ENCODE measurements around the gene ADAMTS5. TPM values are rescaled to one million over a fixed set of nuclear protein-coding genes. Genes with fewer than 3 reads are reported as not detected.
A peak's percentile ranks its signal among the peaks of the same experiment; 100 is the strongest.

ADAMTS5 gene
- total RNA-seq, 4 donors from 2014 or later, result 4.3 to 9.0 (median 7.4) TPM

DNA sequence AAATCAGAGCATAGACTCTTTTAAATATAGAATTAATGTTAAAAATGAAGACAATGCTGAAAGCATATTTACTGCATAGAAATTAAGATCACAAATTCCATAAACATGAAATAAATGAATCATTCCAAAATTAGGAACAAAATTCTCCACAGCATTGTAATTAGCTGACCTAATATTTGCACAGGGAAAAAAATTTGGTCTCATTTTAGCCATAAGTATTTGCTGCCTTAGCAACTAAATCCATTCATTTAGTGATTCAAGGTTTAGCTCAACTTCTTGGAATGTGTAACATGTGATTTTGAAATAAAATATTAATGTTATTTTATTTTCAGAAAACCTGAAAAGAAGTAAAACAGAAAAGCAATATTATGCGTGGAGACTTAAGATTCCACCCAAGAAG is 25.5 kb downstream of the ADAMTS5 start:
- no peak overlapping the region for H3K4me3 ChIP-seq
- peaks cover 11 to 15% of the 10 kb centered on the region in 2 donors for H3K4me1 ChIP-seq
- ATAC-seq, result no peak
- no peak for DNase-seq
- in situ Hi-C loops (cut with MboI; ENCODE audit: low sequenced_read_pairs in 4 of 4) (no loop called here), intact Hi-C loops (cut with DNase I; ENCODE audit: low total_unique reads) (no loop called here)
- no peaks in the 10 kb centered on the region for H3K9me3 ChIP-seq
- TF ChIP-seq, protein P1, sequence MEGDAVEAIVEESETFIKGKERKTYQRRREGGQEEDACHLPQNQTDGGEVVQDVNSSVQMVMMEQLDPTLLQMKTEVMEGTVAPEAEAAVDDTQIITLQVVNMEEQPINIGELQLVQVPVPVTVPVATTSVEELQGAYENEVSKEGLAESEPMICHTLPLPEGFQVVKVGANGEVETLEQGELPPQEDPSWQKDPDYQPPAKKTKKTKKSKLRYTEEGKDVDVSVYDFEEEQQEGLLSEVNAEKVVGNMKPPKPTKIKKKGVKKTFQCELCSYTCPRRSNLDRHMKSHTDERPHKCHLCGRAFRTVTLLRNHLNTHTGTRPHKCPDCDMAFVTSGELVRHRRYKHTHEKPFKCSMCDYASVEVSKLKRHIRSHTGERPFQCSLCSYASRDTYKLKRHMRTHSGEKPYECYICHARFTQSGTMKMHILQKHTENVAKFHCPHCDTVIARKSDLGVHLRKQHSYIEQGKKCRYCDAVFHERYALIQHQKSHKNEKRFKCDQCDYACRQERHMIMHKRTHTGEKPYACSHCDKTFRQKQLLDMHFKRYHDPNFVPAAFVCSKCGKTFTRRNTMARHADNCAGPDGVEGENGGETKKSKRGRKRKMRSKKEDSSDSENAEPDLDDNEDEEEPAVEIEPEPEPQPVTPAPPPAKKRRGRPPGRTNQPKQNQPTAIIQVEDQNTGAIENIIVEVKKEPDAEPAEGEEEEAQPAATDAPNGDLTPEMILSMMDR (IDR thresholded peaks at IDR 0.05 in 4 of 5, conservative IDR thresholded peaks at IDR 0.05 in 1 of 5), result no peak
- no peak for TF ChIP-seq POLR2A (IDR thresholded peaks at IDR 0.05)
- H3K27ac ChIP-seq, result no peak overlapping the region
- H3K36me3 ChIP-seq, result no peaks in the 10 kb centered on the region
- H3K27me3 ChIP-seq, result no peaks in the 10 kb centered on the region

DNA sequence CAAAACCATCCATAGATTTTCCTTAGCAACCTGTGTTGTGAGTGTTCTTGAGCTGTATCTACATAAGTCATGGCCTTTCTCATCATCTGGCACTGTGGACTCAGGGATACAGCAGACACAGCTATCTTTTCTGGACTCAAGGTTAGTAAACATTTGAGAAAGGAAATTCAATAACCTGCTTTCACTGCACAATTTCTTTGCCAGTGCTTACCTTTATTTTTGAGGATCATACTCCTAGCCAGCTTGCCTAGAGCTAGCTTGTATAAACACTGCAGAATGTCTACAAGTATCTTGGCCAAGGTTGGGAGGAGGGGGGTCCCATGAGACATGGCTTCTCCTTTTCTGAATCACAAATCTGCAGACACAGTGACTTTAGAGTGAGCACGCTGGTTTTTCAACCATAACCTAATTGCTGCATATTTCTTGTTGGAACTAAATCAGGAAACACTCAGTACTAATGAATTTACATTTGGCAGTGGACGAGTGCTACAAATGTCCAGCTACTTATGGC is 27.2 kb downstream of the ADAMTS5 start:
- intact Hi-C loops (cut with DNase I; ENCODE audit: low total_unique reads) (no loop called here), in situ Hi-C loops (cut with MboI; ENCODE audit: low sequenced_read_pairs in 4 of 4) (no loop called here)
- TF ChIP-seq, protein P1 (IDR thresholded peaks at IDR 0.05 in 4 of 5, conservative IDR thresholded peaks at IDR 0.05 in 1 of 5), result no peak
- no peak for TF ChIP-seq POLR2A (IDR thresholded peaks at IDR 0.05)
- peak in 1 of 2 donors; percentile 21 for DNase-seq
- no peaks in the 10 kb centered on the region for H3K36me3 ChIP-seq
- no peaks in the 10 kb centered on the region for H3K9me3 ChIP-seq
- no peak for ATAC-seq
- no peaks in the 10 kb centered on the region for H3K27me3 ChIP-seq
- no peak overlapping the region for H3K4me3 ChIP-seq
- peaks cover 5 to 7% of the 10 kb centered on the region in 2 donors for H3K4me1 ChIP-seq
- no peak overlapping the region for H3K27ac ChIP-seq

DNA sequence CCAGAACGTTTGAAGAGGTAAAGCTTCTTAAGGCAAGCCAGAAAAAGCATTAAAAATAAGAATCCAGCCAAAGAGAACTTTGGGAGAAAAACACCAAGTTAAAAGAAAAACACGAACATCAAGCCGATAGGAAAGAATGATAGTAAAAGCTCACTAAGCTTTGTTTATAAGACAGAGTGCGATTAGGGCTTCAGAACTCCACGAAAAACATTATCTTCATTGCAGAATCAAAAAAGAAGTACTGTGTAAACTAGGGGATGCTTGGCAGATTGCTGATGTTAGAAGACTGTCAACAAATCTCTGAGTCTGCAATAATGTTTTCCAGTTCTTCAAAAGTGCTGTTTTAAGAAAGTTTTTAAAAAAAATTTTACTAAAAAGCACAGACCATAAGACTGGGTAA is 30.2 kb downstream of the ADAMTS5 start:
- ATAC-seq, result no peak
- intact Hi-C loops (cut with DNase I; ENCODE audit: low total_unique reads), result no loop called here
- Histone ChIP-seq H3K27me3 (no peaks in the 10 kb centered on the region), H3K4me3 (no peak overlapping the region), H3K27ac (no peak overlapping the region), H3K9me3 (no peaks in the 10 kb centered on the region), H3K36me3 (no peaks in the 10 kb centered on the region), H3K4me1 (peaks cover 5 to 7% of the 10 kb centered on the region in 2 donors)
- TF ChIP-seq, protein P1 (IDR thresholded peaks at IDR 0.05 in 4 of 5, conservative IDR thresholded peaks at IDR 0.05 in 1 of 5), result no peak
- TF ChIP-seq POLR2A (IDR thresholded peaks at IDR 0.05), result no peak
- in situ Hi-C loops (cut with MboI; ENCODE audit: low sequenced_read_pairs in 4 of 4), result no loop called here
- DNase-seq, result no peak

DNA sequence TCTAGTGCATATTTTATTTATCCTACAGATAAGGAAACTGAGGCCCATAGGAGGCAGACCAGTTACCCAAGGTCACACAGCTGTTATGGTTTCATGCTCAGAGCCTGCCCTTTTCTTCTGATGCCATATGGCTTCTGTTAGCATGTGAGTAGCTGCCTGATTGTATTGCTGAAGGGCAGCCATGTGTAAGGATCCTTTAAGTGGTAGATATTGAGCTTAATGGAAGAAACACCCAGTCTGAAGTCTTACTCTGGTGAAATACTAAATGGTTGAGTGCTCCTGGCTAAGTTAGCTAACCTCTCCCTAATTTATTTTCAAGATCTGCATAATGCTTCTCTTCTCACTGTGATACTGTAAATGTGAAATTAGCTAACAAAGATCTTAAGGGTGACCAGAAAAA is 30.9 kb downstream of the ADAMTS5 start:
- H3K9me3 ChIP-seq, result no peaks in the 10 kb centered on the region
- in situ Hi-C loops (cut with MboI; ENCODE audit: low sequenced_read_pairs in 4 of 4), result no loop called here
- TF ChIP-seq, protein P1 (IDR thresholded peaks at IDR 0.05 in 4 of 5, conservative IDR thresholded peaks at IDR 0.05 in 1 of 5), result no peak
- H3K27me3 ChIP-seq, result no peaks in the 10 kb centered on the region
- ATAC-seq, result no peak
- peaks cover 5 to 7% of the 10 kb centered on the region in 2 donors for H3K4me1 ChIP-seq
- intact Hi-C loops (cut with DNase I; ENCODE audit: low total_unique reads), result no loop called here
- no peak overlapping the region for H3K27ac ChIP-seq
- no peak overlapping the region for H3K4me3 ChIP-seq
- H3K36me3 ChIP-seq, result no peaks in the 10 kb centered on the region
- DNase-seq, result no peak

DNA sequence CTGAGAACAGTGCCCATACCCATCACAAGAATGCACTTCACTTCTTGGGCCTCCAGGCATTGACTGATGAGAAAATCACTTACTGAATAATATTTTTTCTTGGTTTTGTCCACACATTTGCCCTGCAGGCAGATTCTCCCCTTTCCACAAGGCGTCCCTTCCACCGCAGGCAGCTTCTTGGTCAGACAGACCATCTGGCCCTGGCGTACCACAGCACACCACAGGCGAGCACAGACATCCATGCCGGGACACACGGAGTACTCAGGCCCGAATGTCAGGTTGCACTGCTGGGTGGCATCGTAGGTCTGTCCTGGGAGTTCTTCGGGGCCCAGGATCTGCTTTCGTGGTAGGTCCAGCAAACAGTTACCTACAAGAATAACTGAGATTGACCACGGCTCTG is 32.5 kb downstream of the ADAMTS5 start:
- H3K36me3 ChIP-seq, result no peaks in the 10 kb centered on the region
- H3K9me3 ChIP-seq, result no peaks in the 10 kb centered on the region
- no peak for DNase-seq
- no peak for ATAC-seq
- H3K27me3 ChIP-seq, result no peaks in the 10 kb centered on the region
- H3K27ac ChIP-seq, result no peak overlapping the region
- peaks cover 0 to under 1% of the 10 kb centered on the region in 2 donors for H3K4me1 ChIP-seq
- no peak overlapping the region for H3K4me3 ChIP-seq
- intact Hi-C loops (cut with DNase I; ENCODE audit: low total_unique reads), result no loop called here
- TF ChIP-seq, protein P1 (IDR thresholded peaks at IDR 0.05 in 4 of 5, conservative IDR thresholded peaks at IDR 0.05 in 1 of 5), result no peak
- TF ChIP-seq POLR2A (IDR thresholded peaks at IDR 0.05), result no peak
- in situ Hi-C loops (cut with MboI; ENCODE audit: low sequenced_read_pairs in 4 of 4), result no loop called here
